Measurements from ENCODE around the gene PRKCA.

PRKCA gene

DNA sequence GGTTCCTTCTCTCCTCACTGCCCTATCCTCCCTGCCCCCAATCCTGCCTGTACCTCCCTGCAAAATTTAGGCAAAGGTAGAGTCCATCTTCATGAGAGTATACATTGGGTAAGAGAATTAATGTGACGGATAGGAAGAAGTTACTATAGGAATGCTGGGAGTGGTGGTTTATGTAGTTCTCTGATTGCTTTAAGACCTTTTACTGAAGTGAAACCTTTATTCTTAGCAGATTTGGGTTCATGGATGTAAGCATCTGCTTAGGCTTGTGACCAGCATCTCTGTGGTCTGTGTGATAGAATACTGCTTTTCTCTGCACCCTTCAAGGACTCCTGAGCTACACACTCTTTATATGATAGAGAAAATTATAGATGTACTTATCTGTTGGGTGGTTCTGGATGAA lies 127.3 kb downstream of the PRKCA start:
- H3K27me3 ChIP-seq (ENCODE audit: insufficient read depth, poor library complexity, severe bottlenecking): no peaks in the 10 kb centered on the region
- H3K4me3 ChIP-seq (ENCODE audit: severe bottlenecking): no peak overlapping the region
- TF ChIP-seq, protein P1, sequence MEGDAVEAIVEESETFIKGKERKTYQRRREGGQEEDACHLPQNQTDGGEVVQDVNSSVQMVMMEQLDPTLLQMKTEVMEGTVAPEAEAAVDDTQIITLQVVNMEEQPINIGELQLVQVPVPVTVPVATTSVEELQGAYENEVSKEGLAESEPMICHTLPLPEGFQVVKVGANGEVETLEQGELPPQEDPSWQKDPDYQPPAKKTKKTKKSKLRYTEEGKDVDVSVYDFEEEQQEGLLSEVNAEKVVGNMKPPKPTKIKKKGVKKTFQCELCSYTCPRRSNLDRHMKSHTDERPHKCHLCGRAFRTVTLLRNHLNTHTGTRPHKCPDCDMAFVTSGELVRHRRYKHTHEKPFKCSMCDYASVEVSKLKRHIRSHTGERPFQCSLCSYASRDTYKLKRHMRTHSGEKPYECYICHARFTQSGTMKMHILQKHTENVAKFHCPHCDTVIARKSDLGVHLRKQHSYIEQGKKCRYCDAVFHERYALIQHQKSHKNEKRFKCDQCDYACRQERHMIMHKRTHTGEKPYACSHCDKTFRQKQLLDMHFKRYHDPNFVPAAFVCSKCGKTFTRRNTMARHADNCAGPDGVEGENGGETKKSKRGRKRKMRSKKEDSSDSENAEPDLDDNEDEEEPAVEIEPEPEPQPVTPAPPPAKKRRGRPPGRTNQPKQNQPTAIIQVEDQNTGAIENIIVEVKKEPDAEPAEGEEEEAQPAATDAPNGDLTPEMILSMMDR (IDR thresholded peaks at IDR 0.05; ENCODE audit: poor library complexity, severe bottlenecking): no peak
- no peak for ATAC-seq (ENCODE audit: low read depth)
- DNase-seq (ENCODE audit: low spot score): no peak
- H3K4me1 ChIP-seq (ENCODE audit: insufficient read depth, poor library complexity, severe bottlenecking): peaks cover 23% of the 10 kb centered on the region
- no peaks in the 10 kb centered on the region for H3K9me3 ChIP-seq (ENCODE audit: severe bottlenecking)
- H3K36me3 ChIP-seq (ENCODE audit: low read depth): no peaks in the 10 kb centered on the region
- H3K27ac ChIP-seq (ENCODE audit: poor library complexity, severe bottlenecking): no peak overlapping the region

- no peaks in the 10 kb centered on the region for H3K9me3 ChIP-seq (ENCODE audit: severe bottlenecking)
- TF ChIP-seq, protein P1 (IDR thresholded peaks at IDR 0.05; ENCODE audit: poor library complexity, severe bottlenecking): no peak
- H3K4me3 ChIP-seq (ENCODE audit: severe bottlenecking): no peak overlapping the region
- no peaks in the 10 kb centered on the region for H3K27me3 ChIP-seq (ENCODE audit: insufficient read depth, poor library complexity, severe bottlenecking)
- ATAC-seq (ENCODE audit: low read depth) (no peak; the same call in 2 of the 3 replicates), DNase-seq (ENCODE audit: low spot score) (no peak)
- H3K27ac ChIP-seq (ENCODE audit: poor library complexity, severe bottlenecking): peak overlapping the region; percentile 52
- H3K36me3 ChIP-seq (ENCODE audit: low read depth): no peaks in the 10 kb centered on the region
- peaks cover 23% of the 10 kb centered on the region for H3K4me1 ChIP-seq (ENCODE audit: insufficient read depth, poor library complexity, severe bottlenecking)
Measured at GRCh38 chr17:66430846-66431795, 128.7 kb downstream of the PRKCA start.

GRCh38 chr17:66431910-66432309 lies 129.5 kb downstream of the PRKCA start:
- no peaks in the 10 kb centered on the region for H3K36me3 ChIP-seq (ENCODE audit: low read depth)
- ATAC-seq (ENCODE audit: low read depth) (peak; percentile 97), DNase-seq (ENCODE audit: low spot score) (no peak)
- no peak overlapping the region for H3K4me3 ChIP-seq (ENCODE audit: severe bottlenecking)
- no peaks in the 10 kb centered on the region for H3K9me3 ChIP-seq (ENCODE audit: severe bottlenecking)
- H3K27ac ChIP-seq (ENCODE audit: poor library complexity, severe bottlenecking): peak overlapping the region; percentile 52
- TF ChIP-seq, protein P1 (IDR thresholded peaks at IDR 0.05; ENCODE audit: poor library complexity, severe bottlenecking): no peak
- peaks cover 23% of the 10 kb centered on the region for H3K4me1 ChIP-seq (ENCODE audit: insufficient read depth, poor library complexity, severe bottlenecking)
- H3K27me3 ChIP-seq (ENCODE audit: insufficient read depth, poor library complexity, severe bottlenecking): no peaks in the 10 kb centered on the region

DNA sequence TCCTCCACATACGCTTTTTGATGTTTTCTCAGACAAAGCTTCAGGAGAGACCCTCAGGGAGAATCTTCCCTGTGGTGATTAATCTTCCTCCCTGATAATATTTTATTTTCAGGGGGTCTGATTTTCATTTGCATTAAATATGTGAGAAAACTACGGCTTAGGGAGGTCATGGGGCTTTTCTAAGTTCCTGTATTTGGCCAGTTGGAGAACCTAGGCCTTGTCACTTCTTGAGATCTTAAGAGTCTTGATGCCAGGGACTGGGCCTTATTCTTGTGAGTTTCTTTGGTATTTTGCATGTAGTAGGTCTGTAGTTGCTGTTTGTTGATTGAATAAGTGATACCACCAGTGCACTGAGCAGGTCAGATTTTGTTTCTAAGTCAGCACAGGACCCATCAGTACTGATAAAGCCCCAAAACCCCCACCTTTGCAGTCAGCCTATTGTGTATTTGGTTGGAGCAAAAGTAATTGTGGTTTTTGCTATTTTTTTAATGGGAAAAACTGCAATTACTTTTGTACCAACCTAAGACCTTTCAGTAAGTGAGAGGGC lies 130.1 kb downstream of the PRKCA start:
- Histone ChIP-seq H3K27ac (ENCODE audit: poor library complexity, severe bottlenecking) (peak overlapping the region; percentile 52), H3K9me3 (ENCODE audit: severe bottlenecking) (no peaks in the 10 kb centered on the region)
- ATAC-seq (ENCODE audit: low read depth): no peak

More for the DNA sequence above, 130.1 kb downstream of the PRKCA start:
- Histone ChIP-seq H3K4me3 (ENCODE audit: severe bottlenecking) (no peak overlapping the region), H3K36me3 (ENCODE audit: low read depth) (no peaks in the 10 kb centered on the region), H3K4me1 (ENCODE audit: insufficient read depth, poor library complexity, severe bottlenecking) (peaks cover 23% of the 10 kb centered on the region), H3K27me3 (ENCODE audit: insufficient read depth, poor library complexity, severe bottlenecking) (no peaks in the 10 kb centered on the region)
- no peak for DNase-seq (ENCODE audit: low spot score)
- TF ChIP-seq, protein P1 (IDR thresholded peaks at IDR 0.05; ENCODE audit: poor library complexity, severe bottlenecking): no peak

Measured in RWPE2 (cell line).